Measurements from ENCODE around the gene SPEN. TPM values are rescaled to one million over a fixed set of nuclear protein-coding genes. Genes with fewer than 3 reads are reported as not detected.
A peak's percentile ranks its signal among the peaks of the same experiment; 100 is the strongest.

The SPEN gene

GRCh38 chr1:15988856-15989736, 141.6 kb downstream of the SPEN start:
- Histone ChIP-seq H2AK5ac (ENCODE audit: low read depth, low read length) (no peak overlapping the region), H3K27me3 (ENCODE audit: control insufficient read depth in 3 of 3, insufficient read depth in 3 of 3, low read depth in 1 of 3, low read length in 3 of 3) (peaks cover 0 to 3% (median 0%) of the 10 kb centered on the region in 3 experiments), H3K18ac (ENCODE audit: low read length) (no peak overlapping the region), H2BK5ac (ENCODE audit: low read length) (peak overlapping the region; percentile 7), H3K4me3 (ENCODE audit: low read length in 2 of 2) (no peak overlapping the region), H3K9me3 (replicated peaks in 1 of 2; ENCODE audit: control insufficient read depth in 2 of 2, insufficient read depth in 1 of 2, low read depth in 1 of 2, low read length in 2 of 2) (no peaks in the 10 kb centered on the region), H2BK120ac (ENCODE audit: low read depth, low read length) (no peak overlapping the region), H3K79me1 (ENCODE audit: low read depth, low read length) (peaks cover 3% of the 10 kb centered on the region), H3K4me1 (ENCODE audit: control insufficient read depth in 2 of 2, insufficient read depth in 1 of 2, low read depth in 1 of 2, low read length in 2 of 2) (no peaks in the 10 kb centered on the region), H3K27ac (replicated peaks; ENCODE audit: low read length) (no peak overlapping the region), H3K23ac (ENCODE audit: low read depth, low read length, poor library complexity) (no peak overlapping the region), H3K4ac (ENCODE audit: low read length) (no peak overlapping the region), H3K14ac (ENCODE audit: low read length) (no peak overlapping the region), H2BK12ac (ENCODE audit: low read length) (no peak overlapping the region), H3K9ac (ENCODE audit: low read depth, low read length, poor library complexity) (no peak overlapping the region), H3K4me2 (ENCODE audit: insufficient read depth, low read length, poor library complexity, severe bottlenecking) (no peak overlapping the region), H4K91ac (ENCODE audit: low read depth, low read length, poor library complexity) (no peak overlapping the region), H2BK15ac (ENCODE audit: low read length) (no peak overlapping the region), H4K8ac (ENCODE audit: low read depth, low read length) (no peak overlapping the region), H2AFZ (ENCODE audit: low read length) (no peak overlapping the region), H3K36me3 (replicated peaks in 1 of 2; ENCODE audit: control insufficient read depth in 2 of 2, insufficient read depth in 2 of 2, low read length in 2 of 2) (no peaks in the 10 kb centered on the region)
- DNase-seq (ENCODE audit: low spot score), result no peak
- 100% methylated on average over 1 of the region's 13 CpGs; no CpG with 5 or more reads in 1 of the 2 donors for WGBS, 2 donors (ENCODE audit: extremely low coverage in 2 of 2, insufficient read length in 2 of 2, insufficient replicate concordance in 1 of 2)

DNA sequence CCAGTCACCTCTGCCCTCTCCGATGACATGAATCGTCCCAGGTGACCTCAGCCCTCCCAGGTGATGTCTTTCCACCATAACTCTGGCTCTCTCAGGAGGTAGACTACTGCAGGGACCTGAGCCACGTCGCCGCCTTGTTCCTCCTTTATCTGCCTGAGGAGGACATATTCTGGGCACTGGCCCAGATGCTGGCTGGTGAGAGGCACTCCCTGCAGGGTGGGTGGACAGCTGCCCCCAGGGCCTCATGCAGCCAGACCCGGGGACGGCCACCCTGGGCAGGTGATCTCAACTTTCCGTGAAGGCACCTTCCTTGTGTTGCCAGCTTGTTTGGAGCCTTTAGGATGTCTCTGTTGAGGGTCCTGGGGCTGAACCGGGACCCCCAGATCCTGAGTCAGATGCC, 142.3 kb downstream of the SPEN start:
- Histone ChIP-seq H3K9me3 (replicated peaks in 1 of 2; ENCODE audit: control insufficient read depth in 2 of 2, insufficient read depth in 1 of 2, low read depth in 1 of 2, low read length in 2 of 2) (no peaks in the 10 kb centered on the region), H2BK120ac (ENCODE audit: low read depth, low read length) (no peak overlapping the region), H3K9ac (ENCODE audit: low read depth, low read length, poor library complexity) (peak overlapping the region; percentile 44), H3K4me3 (ENCODE audit: low read length in 2 of 2) (no peak overlapping the region), H3K36me3 (replicated peaks in 1 of 2; ENCODE audit: control insufficient read depth in 2 of 2, insufficient read depth in 2 of 2, low read length in 2 of 2) (no peaks in the 10 kb centered on the region), H3K14ac (ENCODE audit: low read length) (peak overlapping the region; percentile 82), H2AK5ac (ENCODE audit: low read depth, low read length) (peak overlapping the region; percentile 81), H3K27ac (replicated peaks; ENCODE audit: low read length) (no peak overlapping the region), H3K4ac (ENCODE audit: low read length) (no peak overlapping the region), H3K23ac (ENCODE audit: low read depth, low read length, poor library complexity) (peak overlapping the region; percentile 73), H4K8ac (ENCODE audit: low read depth, low read length) (no peak overlapping the region), H4K91ac (ENCODE audit: low read depth, low read length, poor library complexity) (no peak overlapping the region), H3K4me1 (ENCODE audit: control insufficient read depth in 2 of 2, insufficient read depth in 1 of 2, low read depth in 1 of 2, low read length in 2 of 2) (no peaks in the 10 kb centered on the region), H3K79me1 (ENCODE audit: low read depth, low read length) (peaks cover 3% of the 10 kb centered on the region), H3K18ac (ENCODE audit: low read length) (peak overlapping the region; percentile 6), H2BK15ac (ENCODE audit: low read length) (peak overlapping the region; percentile 87), H3K27me3 (ENCODE audit: control insufficient read depth in 3 of 3, insufficient read depth in 3 of 3, low read depth in 1 of 3, low read length in 3 of 3) (peaks cover 0 to 3% (median 0%) of the 10 kb centered on the region in 3 experiments), H2BK5ac (ENCODE audit: low read length) (no peak overlapping the region), H3K4me2 (ENCODE audit: insufficient read depth, low read length, poor library complexity, severe bottlenecking) (no peak overlapping the region), H2AFZ (ENCODE audit: low read length) (no peak overlapping the region), H2BK12ac (ENCODE audit: low read length) (no peak overlapping the region)
- DNase-seq (ENCODE audit: low spot score), result no peak
- no CpG with 5 or more reads among the region's 9 CpGs for WGBS, 2 donors (ENCODE audit: extremely low coverage in 2 of 2, insufficient read length in 2 of 2, insufficient replicate concordance in 1 of 2)

Small RNA genes lying within 50 kb of the gene (small RNA-seq; reads per million reads assigned to genes)
- gene AL034555.1 (ENCODE audit: insufficient read depth) (not detected), gene AL355994.1 (ENCODE audit: insufficient read depth) (not detected), gene AL355994.5 (ENCODE audit: insufficient read depth) (not detected)
